Fibroblast of lung (primary cell): Measurements from ENCODE around the gene PTPN14. TPM values are rescaled to one million over a fixed set of nuclear protein-coding genes. Genes with fewer than 3 reads are reported as not detected.
A peak's percentile ranks its signal among the peaks of the same experiment; 100 is the strongest.

Experiments used
- DNase-seq, 2 donors: peaks; one replicate each; pipeline versions ENCODE4 v3.0.0 to v3.0.0-alpha.2; 2010; ENCODE audit warnings: low read depth in 2 of 2
- H2AFZ ChIP-seq: 2 replicates; pipeline ENCODE4 v1.5.1; 2012; ENCODE audit warnings: low read length, control low read depth, inconsistent platforms
- H3K27ac ChIP-seq: 2 replicates; pipeline ENCODE4 v1.5.1; 2011; ENCODE audit warnings: low read length, control low read depth; ENCODE audit not compliant: insufficient read depth
- H3K27me3 ChIP-seq: 2 replicates; pipeline ENCODE4 v1.5.1; 2011; ENCODE audit warnings: mild to moderate bottlenecking, low read length; ENCODE audit not compliant: control insufficient read depth, insufficient read depth
- H3K36me3 ChIP-seq: 2 replicates; pipeline ENCODE4 v1.5.1; 2011; ENCODE audit warnings: low read length; ENCODE audit not compliant: control insufficient read depth, insufficient read depth
- H3K4me1 ChIP-seq: 2 replicates; pipeline ENCODE4 v1.5.1; 2011; ENCODE audit warnings: low read length; ENCODE audit not compliant: control insufficient read depth, insufficient read depth; ENCODE audit errors: extremely low read depth
- H3K4me2 ChIP-seq: 2 replicates; pipeline ENCODE4 v1.5.1; 2011; ENCODE audit warnings: low read length, control low read depth; ENCODE audit not compliant: insufficient read depth; ENCODE audit errors: extremely low read depth
- H3K4me3 ChIP-seq, 4 experiments: fragments of 200-600 bp in 1 of 4; sonication (generic) in 1 of 4; replicated peaks in 1 of 4; 2 replicates each; pipeline ENCODE4 v1.5.1; 2011 to 2016; ENCODE audit warnings: low read length in 4 of 4, low read depth in 3 of 4, mild to moderate bottlenecking in 3 of 4, control low read depth in 2 of 4, inconsistent platforms in 1 of 4, mixed read lengths in 1 of 4; ENCODE audit not compliant: insufficient read depth in 1 of 4; ENCODE audit errors: control extremely low read depth in 1 of 4
- H3K79me2 ChIP-seq: 2 replicates; pipeline ENCODE4 v1.5.1; 2012; ENCODE audit warnings: mild to moderate bottlenecking, low read length, inconsistent platforms; ENCODE audit not compliant: control insufficient read depth, insufficient read depth
- H3K9ac ChIP-seq: 2 replicates; pipeline ENCODE4 v1.5.1; 2011; ENCODE audit warnings: mild to moderate bottlenecking, low read length, control low read depth; ENCODE audit not compliant: insufficient read depth
- H3K9me3 ChIP-seq: 2 replicates; pipeline ENCODE4 v1.5.1; 2012; ENCODE audit warnings: low read depth, low read length; ENCODE audit not compliant: control insufficient read depth, insufficient read depth
- H4K20me1 ChIP-seq: 2 replicates; pipeline ENCODE4 v1.5.1; 2011; ENCODE audit warnings: low read length; ENCODE audit not compliant: control insufficient read depth, insufficient read depth; ENCODE audit errors: extremely low read depth
- EZH2 ChIP-seq: IDR thresholded peaks from 2 replicates; pipeline ENCODE4 v1.5.1; 2012; ENCODE audit warnings: low read length, control low read depth, mild to moderate bottlenecking; ENCODE audit errors: missing control alignments
- polyA plus RNA-seq, 2 donors: library from polyadenylated mRNA; depleted of rRNA in 1 of 2; stranded (reverse) in 1 of 2; unstranded in 1 of 2; fragments of >200 nt; gene quantifications; 2 replicates each; pipeline ENCODE4 v1.2.1, GENCODE V29; 2011 to 2012; ENCODE audit warnings: missing spikeins in 1 of 2
- total RNA-seq: library from RNA; depleted of rRNA; stranded (reverse); fragments of >200 nt; gene quantifications from 2 replicates; pipeline ENCODE4 v1.2.1, GENCODE V29; 2014
- TF ChIP-seq, protein P1 (sequence below), 2 donors: IDR thresholded peaks in 1 of 2; conservative IDR thresholded peaks in 1 of 2; 1 replicate in 1 of 2; 2 replicates in 1 of 2; pipeline ENCODE4 v1.5.1; 2011 to 2012; ENCODE audit warnings: low read length in 2 of 2, control low read depth in 1 of 2, inconsistent platforms in 1 of 2, low read depth in 1 of 2, mild to moderate bottlenecking in 1 of 2

PTPN14 gene
- total and polyA plus RNA-seq, 2 donors (not counting 1 experiment from before 2014, with no cell fraction given) = 38.7 to 56.1 TPM

DNA sequence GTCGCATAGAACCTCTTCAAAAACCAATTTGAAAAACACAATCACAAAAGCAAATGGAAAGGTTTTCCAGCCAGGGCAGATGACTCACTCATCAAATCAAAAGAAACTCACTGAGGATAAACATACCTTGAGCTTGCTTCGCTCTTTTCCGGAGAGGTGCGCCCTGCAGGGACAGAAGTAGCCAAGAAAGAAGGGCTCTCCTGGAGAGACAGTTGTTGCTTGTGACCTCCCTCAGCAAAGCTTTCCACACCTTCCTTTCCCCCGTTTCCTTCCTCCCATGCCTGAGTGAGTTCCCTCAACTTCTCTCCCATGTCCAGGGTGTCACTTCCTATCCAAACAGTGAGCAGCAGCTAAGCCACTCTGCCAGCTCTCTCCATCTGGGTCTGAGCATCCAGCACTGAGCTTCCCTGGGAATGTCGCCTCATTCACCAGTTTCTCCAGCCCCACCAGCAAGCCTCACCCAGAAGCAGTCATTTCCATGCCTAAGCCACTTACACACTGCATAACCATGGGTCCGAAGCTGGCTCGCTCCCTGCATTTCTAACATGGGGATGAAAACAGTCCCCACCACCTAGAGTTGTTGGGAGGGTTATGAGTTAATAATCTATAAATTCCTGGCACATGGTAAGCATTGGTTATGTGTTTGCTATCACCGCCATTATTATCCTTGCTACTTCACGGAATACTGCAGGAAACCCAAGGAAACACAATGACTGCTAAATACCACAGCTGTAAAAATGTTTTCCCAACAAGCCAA, 75.0 kb downstream of the PTPN14 start:
- no peak overlapping the region for H3K4me2 ChIP-seq
- TF ChIP-seq EZH2 = no peak
- TF ChIP-seq, protein P1, sequence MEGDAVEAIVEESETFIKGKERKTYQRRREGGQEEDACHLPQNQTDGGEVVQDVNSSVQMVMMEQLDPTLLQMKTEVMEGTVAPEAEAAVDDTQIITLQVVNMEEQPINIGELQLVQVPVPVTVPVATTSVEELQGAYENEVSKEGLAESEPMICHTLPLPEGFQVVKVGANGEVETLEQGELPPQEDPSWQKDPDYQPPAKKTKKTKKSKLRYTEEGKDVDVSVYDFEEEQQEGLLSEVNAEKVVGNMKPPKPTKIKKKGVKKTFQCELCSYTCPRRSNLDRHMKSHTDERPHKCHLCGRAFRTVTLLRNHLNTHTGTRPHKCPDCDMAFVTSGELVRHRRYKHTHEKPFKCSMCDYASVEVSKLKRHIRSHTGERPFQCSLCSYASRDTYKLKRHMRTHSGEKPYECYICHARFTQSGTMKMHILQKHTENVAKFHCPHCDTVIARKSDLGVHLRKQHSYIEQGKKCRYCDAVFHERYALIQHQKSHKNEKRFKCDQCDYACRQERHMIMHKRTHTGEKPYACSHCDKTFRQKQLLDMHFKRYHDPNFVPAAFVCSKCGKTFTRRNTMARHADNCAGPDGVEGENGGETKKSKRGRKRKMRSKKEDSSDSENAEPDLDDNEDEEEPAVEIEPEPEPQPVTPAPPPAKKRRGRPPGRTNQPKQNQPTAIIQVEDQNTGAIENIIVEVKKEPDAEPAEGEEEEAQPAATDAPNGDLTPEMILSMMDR (conservative IDR thresholded peaks at IDR 0.05 in 1 of 2, IDR thresholded peaks at IDR 0.05 in 1 of 2; ENCODE audit: low read depth in 1 of 2, low read length in 2 of 2) = no peak

DNA sequence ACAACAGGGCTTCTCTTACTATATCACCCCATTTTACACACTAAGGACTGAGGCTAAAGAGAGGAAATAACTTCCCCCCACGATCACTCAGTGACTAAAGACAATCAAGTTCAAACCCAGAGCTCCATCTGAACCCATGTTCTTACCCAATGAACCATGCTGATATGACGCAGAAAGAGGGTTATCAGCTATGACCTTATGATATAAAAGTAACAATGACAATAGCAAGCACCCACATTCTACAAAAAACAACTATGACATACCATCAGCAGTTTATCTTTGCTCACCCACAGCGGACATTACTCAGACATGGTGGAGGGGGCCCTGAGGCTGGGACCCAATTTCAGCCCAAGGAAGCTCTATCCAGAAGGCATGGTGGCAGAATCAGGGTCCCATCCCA, 75.7 kb downstream of the PTPN14 start:
- H3K9ac ChIP-seq = no peak overlapping the region
- H3K4me3 ChIP-seq = no peak overlapping the region
- DNase-seq = peak in 1 of 2 donors; percentile 49
- no peaks in the 10 kb centered on the region for H3K36me3 ChIP-seq
- H3K27ac ChIP-seq = no peak overlapping the region
- no peak overlapping the region for H2AFZ ChIP-seq
- TF ChIP-seq, protein P1 (conservative IDR thresholded peaks at IDR 0.05 in 1 of 2, IDR thresholded peaks at IDR 0.05 in 1 of 2; ENCODE audit: low read depth in 1 of 2, low read length in 2 of 2) = no peak
- TF ChIP-seq EZH2 = no peak
- no peaks in the 10 kb centered on the region for H3K9me3 ChIP-seq
- H3K27me3 ChIP-seq = no peaks in the 10 kb centered on the region
- H3K4me2 ChIP-seq = no peak overlapping the region
- peaks cover 82% of the 10 kb centered on the region for H3K79me2 ChIP-seq
- peaks cover 14% of the 10 kb centered on the region for H3K4me1 ChIP-seq
- no peaks in the 10 kb centered on the region for H4K20me1 ChIP-seq

More for the DNA sequence above, 75.0 kb downstream of the PTPN14 start:
- Histone ChIP-seq H3K36me3 (no peaks in the 10 kb centered on the region), H3K9ac (no peak overlapping the region), H3K4me1 (peaks cover 14% of the 10 kb centered on the region), H3K4me3 (no peak overlapping the region), H4K20me1 (no peaks in the 10 kb centered on the region), H3K9me3 (no peaks in the 10 kb centered on the region), H2AFZ (no peak overlapping the region), H3K27ac (no peak overlapping the region), H3K27me3 (no peaks in the 10 kb centered on the region), H3K79me2 (peaks cover 79% of the 10 kb centered on the region)
- DNase-seq = peak in 1 of 2 donors; percentile 68

DNA sequence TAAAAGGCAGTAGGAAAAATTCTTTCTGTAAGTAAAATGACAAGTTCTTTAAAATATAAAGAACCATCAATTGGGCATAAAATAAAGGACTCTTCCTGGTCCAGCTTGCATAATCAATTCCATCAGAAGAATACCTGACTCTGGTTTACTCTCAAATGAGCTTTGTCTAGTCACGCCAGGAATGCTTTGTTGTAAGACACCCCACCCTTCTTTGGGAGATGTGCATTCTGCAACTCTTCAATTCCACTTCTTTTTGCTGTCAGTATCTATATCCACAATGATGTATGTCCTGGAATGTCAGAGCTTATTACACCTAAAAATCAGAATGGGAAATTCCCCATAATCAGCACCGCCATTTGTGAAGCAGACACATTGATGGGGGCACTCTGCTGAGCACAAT, 76.1 kb downstream of the PTPN14 start:
- peaks cover 14% of the 10 kb centered on the region for H3K4me1 ChIP-seq

More for the DNA sequence above, 76.1 kb downstream of the PTPN14 start:
- TF ChIP-seq EZH2 = no peak
- TF ChIP-seq, protein P1 (conservative IDR thresholded peaks at IDR 0.05 in 1 of 2, IDR thresholded peaks at IDR 0.05 in 1 of 2; ENCODE audit: low read depth in 1 of 2, low read length in 2 of 2) = no peak
- no peak overlapping the region for H3K4me3 ChIP-seq
- no peaks in the 10 kb centered on the region for H3K27me3 ChIP-seq
- H3K9me3 ChIP-seq = no peaks in the 10 kb centered on the region
- H3K79me2 ChIP-seq = peaks cover 80% of the 10 kb centered on the region
- H3K4me2 ChIP-seq = no peak overlapping the region
- no peak overlapping the region for H3K9ac ChIP-seq
- no peak overlapping the region for H3K27ac ChIP-seq
- H2AFZ ChIP-seq = no peak overlapping the region
- DNase-seq = no peak
- no peaks in the 10 kb centered on the region for H3K36me3 ChIP-seq
- no peaks in the 10 kb centered on the region for H4K20me1 ChIP-seq
